IMR-90 (cell line): Measurements from ENCODE around the gene PNISR. TPM values are rescaled to one million over a fixed set of nuclear protein-coding genes. Genes with fewer than 3 reads are reported as not detected.

ENCODE experiments used
- ATAC-seq: fragments of 200-7000 bp; cut with Tn5 transposase; 2 replicates; pipeline ENCODE4 v1.9.1; 2020; ENCODE audit warnings: low read depth, mild to moderate bottlenecking, moderate library complexity
- BruUV-seq: library from RNA; stranded (reverse); fragments of 400-500 nt; replicated peaks from 2 replicates; lab custom pipeline; 2021; lab: Mats Ljungman, UMichigan
- CTCF ChIA-PET: fragments of 300-600 bp; formaldehyde crosslinking; extraction: SDS; loops from one replicate; lab custom pipeline; 2021; ENCODE audit warnings: antibody characterized with exemption; lab: Yijun Ruan, JAX
- POLR2A ChIA-PET: fragments of 300-600 bp; sonication (Branson Sonifier 250); formaldehyde crosslinking; loops from one replicate; lab custom pipeline; 2022; ENCODE audit warnings: antibody characterized with exemption; ENCODE audit not compliant: unreplicated experiment; lab: Charles Lee
- DNase-seq: peaks from one replicate; pipeline ENCODE4 v3.0.0; 2013
- H2AFZ ChIP-seq: replicated peaks from 2 replicates; pipeline ENCODE3; 2013; ENCODE audit warnings: low read length, mild to moderate bottlenecking; ENCODE audit not compliant: poor library complexity
- H2AK5ac ChIP-seq: 2 replicates; pipeline ENCODE4 v1.6.1; 2013; ENCODE audit warnings: low read depth, low read length, inconsistent platforms
- H2AK9ac ChIP-seq: replicated peaks from 2 replicates; pipeline ENCODE3; 2013; ENCODE audit warnings: mild to moderate bottlenecking, low read depth, low read length, moderate library complexity; ENCODE audit not compliant: poor library complexity
- H2BK120ac ChIP-seq: 2 replicates; pipeline ENCODE4 v1.6.1; 2013; ENCODE audit warnings: low read depth, low read length, inconsistent platforms
- H2BK15ac ChIP-seq: 3 replicates; pipeline ENCODE4 v1.6.1; 2013; ENCODE audit warnings: low read depth, low read length, inconsistent platforms
- H2BK20ac ChIP-seq: 2 replicates; pipeline ENCODE4 v1.6.1; 2013; ENCODE audit warnings: low read depth, mild to moderate bottlenecking, inconsistent platforms, low read length, moderate library complexity
- H2BK5ac ChIP-seq: 2 replicates; pipeline ENCODE4 v1.6.1; 2013; ENCODE audit warnings: mild to moderate bottlenecking, low read depth, low read length, inconsistent platforms; ENCODE audit not compliant: poor library complexity, severe bottlenecking
- H3K14ac ChIP-seq: replicated peaks from 2 replicates; pipeline ENCODE4 v1.6.1; 2013; ENCODE audit warnings: low read depth, low read length, inconsistent platforms
- H3K18ac ChIP-seq: 2 replicates; pipeline ENCODE4 v1.6.1; 2013; ENCODE audit warnings: low read depth, low read length, control low read depth
- H3K23ac ChIP-seq: 2 replicates; pipeline ENCODE4 v1.6.1; 2013; ENCODE audit warnings: low read depth, low read length, inconsistent platforms
- H3K27ac ChIP-seq: 2 replicates; pipeline ENCODE4 v1.5.1; 2013; ENCODE audit warnings: mild to moderate bottlenecking, control low read depth, low read length; ENCODE audit not compliant: insufficient read depth
- H3K27me3 ChIP-seq: 2 replicates; pipeline ENCODE4 v1.6.1; 2013; ENCODE audit warnings: low read length; ENCODE audit not compliant: control insufficient read depth, insufficient read depth
- H3K36me3 ChIP-seq: 2 replicates; pipeline ENCODE4 v1.6.1; 2013; ENCODE audit warnings: low read length, mixed read lengths; ENCODE audit not compliant: control insufficient read depth, insufficient read depth
- H3K4ac ChIP-seq: 2 replicates; pipeline ENCODE4 v1.6.1; 2013; ENCODE audit warnings: low read depth, low read length, inconsistent platforms
- H3K4me1 ChIP-seq: 2 replicates; pipeline ENCODE4 v1.6.1; 2013; ENCODE audit warnings: low read length, mixed read lengths; ENCODE audit not compliant: control insufficient read depth, insufficient read depth
- H3K4me2 ChIP-seq: 2 replicates; pipeline ENCODE4 v1.6.1; 2013; ENCODE audit warnings: low read depth, mild to moderate bottlenecking, control low read depth, low read length, moderate library complexity
- H3K4me3 ChIP-seq: 2 replicates; pipeline ENCODE4 v1.5.1; 2013; ENCODE audit warnings: low read depth, mild to moderate bottlenecking, control low read depth, low read length, moderate library complexity; ENCODE audit not compliant: insufficient read depth
- H3K56ac ChIP-seq: 2 replicates; pipeline ENCODE4 v1.6.1; 2013; ENCODE audit warnings: low read length, inconsistent platforms; ENCODE audit not compliant: insufficient read depth; ENCODE audit errors: extremely low read depth
- H3K79me1 ChIP-seq, 2 experiments: 2 replicates each; pipeline ENCODE4 v1.6.1; 2013; ENCODE audit warnings: low read length in 2 of 2, inconsistent platforms in 1 of 2, low read depth in 1 of 2
- H3K9ac ChIP-seq: 2 replicates; pipeline ENCODE4 v1.6.1; 2013; ENCODE audit warnings: low read depth, low read length, control low read depth
- H3K9me1 ChIP-seq: 2 replicates; pipeline ENCODE4 v1.6.1; 2013; ENCODE audit warnings: low read length, inconsistent platforms; ENCODE audit not compliant: insufficient read depth
- H3K9me3 ChIP-seq: 2 replicates; pipeline ENCODE4 v1.6.1; 2013; ENCODE audit warnings: low read length; ENCODE audit not compliant: control insufficient read depth, insufficient read depth
- H4K20me1 ChIP-seq: 2 replicates; pipeline ENCODE4 v1.6.1; 2013; ENCODE audit warnings: low read length, inconsistent platforms; ENCODE audit not compliant: insufficient read depth
- H4K5ac ChIP-seq: 2 replicates; pipeline ENCODE4 v1.6.1; 2013; ENCODE audit warnings: mild to moderate bottlenecking, low read depth, low read length, control low read depth
- H4K8ac ChIP-seq, 2 experiments: 2 replicates each; pipeline ENCODE4 v1.6.1; 2013; ENCODE audit warnings: low read depth in 2 of 2, low read length in 2 of 2, control low read depth in 1 of 2, inconsistent platforms in 1 of 2
- H4K91ac ChIP-seq: 2 replicates; pipeline ENCODE4 v1.6.1; 2013; ENCODE audit warnings: low read depth, low read length, inconsistent platforms; ENCODE audit not compliant: insufficient read depth
- BHLHE40 ChIP-seq: fragments of 150-350 bp; IDR thresholded peaks from 2 replicates; pipeline ENCODE4 v1.6.1; 2016; ENCODE audit warnings: mild to moderate bottlenecking, low read depth, low read length
- CEBPB ChIP-seq: IDR thresholded peaks from 2 replicates; pipeline ENCODE4 v1.6.1; 2012; ENCODE audit warnings: low read depth, low read length, improper control_type of control experiment
- CTCF ChIP-seq: conservative IDR thresholded peaks from 2 replicates; pipeline ENCODE4 v1.5.1; 2012; ENCODE audit warnings: mild to moderate bottlenecking, low read depth, low read length, improper control_type of control experiment
- MXI1 ChIP-seq: IDR thresholded peaks from 2 replicates; pipeline ENCODE4 v1.6.1; 2012; ENCODE audit warnings: low read depth, mild to moderate bottlenecking, low read length, moderate library complexity, borderline replicate concordance
- NFE2L2 ChIP-seq: fragments of 150-350 bp; IDR thresholded peaks from 2 replicates; pipeline ENCODE4 v1.6.1; 2016; ENCODE audit warnings: low read depth, mild to moderate bottlenecking, low read length
- RAD21 ChIP-seq: IDR thresholded peaks from 2 replicates; pipeline ENCODE4 v1.6.1; 2012; ENCODE audit warnings: low read length, improper control_type of control experiment
- RCOR1 ChIP-seq: IDR thresholded peaks from 2 replicates; pipeline ENCODE4 v1.6.1; 2012; ENCODE audit warnings: mild to moderate bottlenecking, low read length, improper control_type of control experiment; ENCODE audit not compliant: insufficient replicate concordance
- SMC3 ChIP-seq: fragments of 150-350 bp; IDR thresholded peaks from 2 replicates; pipeline ENCODE4 v1.6.1; 2016; ENCODE audit warnings: low read depth, mild to moderate bottlenecking, antibody characterized with exemption, low read length, moderate library complexity
- WGBS, 2 experiments: methylation state at CpG; one replicate each; pipeline versions ENCODE4 v1.1.5 to v1.1.7; 2013; ENCODE audit warnings: missing lambda C conversion rate in 2 of 2; ENCODE audit not compliant: insufficient read length in 1 of 2; ENCODE audit errors: extremely low coverage in 2 of 2; 5-methylcytosine and 5-hydroxymethylcytosine counted together
- dilution Hi-C: fragments of 300-500 bp; cut with HindIII; formaldehyde crosslinking; loops from one replicate; pipeline ENCODE4 v1.14.3; 2018; ENCODE audit warnings: low sequenced_read_pairs; ENCODE audit not compliant: unreplicated experiment
- in situ Hi-C: fragments of 300-500 bp; cut with MboI; formaldehyde crosslinking; loops from 3 replicates; pipeline ENCODE4 v1.14.3; 2019; ENCODE audit warnings: low sequenced_read_pairs, inconsistent platforms, mixed read lengths
- intact Hi-C: fragments of 100-400 bp; cut with micrococcal nuclease; formaldehyde crosslinking; loops from 2 replicates; pipeline ENCODE4 v1.10.0; 2022
- polyA plus RNA-seq, 3 experiments: library from polyadenylated mRNA; depleted of rRNA; stranded (reverse); fragments of >200 nt; gene quantifications; 2 replicates each; pipeline ENCODE4 v1.2.3, GENCODE V29; 2012; ENCODE audit warnings: low replicate concordance in 1 of 3
- total RNA-seq: library from RNA; depleted of rRNA; stranded (reverse); fragments of >200 nt; gene quantifications from 2 replicates; pipeline ENCODE4 v1.2.3, GENCODE V29; 2012

Gene PNISR
- total and polyA plus RNA-seq, 2 of the 4 experiments (the other 2 are of a cell fraction): 44.5 to 46.2 TPM

DNA sequence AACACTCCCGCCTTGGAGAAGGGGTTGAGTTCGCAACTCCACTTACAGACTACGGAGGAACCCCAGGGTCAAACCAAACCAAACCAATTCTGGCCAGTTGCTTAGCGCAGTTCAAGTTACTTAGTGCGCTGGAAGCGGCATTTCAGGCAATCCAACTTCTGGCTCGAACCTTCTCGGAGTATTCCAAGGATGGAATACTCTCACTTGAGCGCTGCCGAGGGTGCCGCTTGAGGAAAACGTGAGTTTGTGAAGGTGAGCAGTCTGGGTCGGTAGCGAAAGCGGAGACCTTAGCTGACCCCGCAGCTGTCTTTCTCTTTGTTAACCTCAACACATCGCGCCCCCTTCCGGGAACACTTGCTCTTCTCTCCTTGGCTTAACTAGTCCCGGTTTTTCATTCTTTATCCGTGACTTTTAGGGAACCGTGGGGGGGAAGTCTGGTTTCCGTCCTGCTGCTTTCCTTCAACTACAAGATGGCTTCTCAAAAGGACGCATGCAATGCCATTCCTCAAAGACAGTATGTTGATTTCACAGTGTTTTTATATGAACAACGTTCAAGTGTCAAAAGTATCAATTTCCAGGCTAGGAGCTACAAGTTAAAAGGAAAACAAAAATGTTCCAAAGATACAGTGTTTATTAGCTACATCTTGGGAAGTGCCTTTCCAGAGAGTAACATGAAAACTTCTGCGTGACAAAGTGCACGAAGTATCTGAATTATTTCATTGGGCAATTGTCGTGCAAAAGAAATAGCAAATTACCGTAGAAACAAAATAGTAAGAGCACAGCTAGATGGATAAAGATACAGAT lies 741 bp upstream of the PNISR start:
- in situ Hi-C loops (no loop called here), dilution Hi-C loops (no loop called here), intact Hi-C loops (loop anchor here (1.0 to 5.0 kb wide), 3 partner anchors 92 to 141 kb away; partner anchors contain the start of gene CCNC)
- peak overlapping the region; percentile 91 for H3K4ac ChIP-seq
- peak overlapping the region; percentile 94 for H3K14ac ChIP-seq
- peak overlapping the region; percentile 90 for H2BK5ac ChIP-seq
- ATAC-seq: peak; percentile 66
- no peak for TF ChIP-seq RCOR1
- TF ChIP-seq NFE2L2: no peak
- peak; percentile 30; the same call in 1 of the 2 replicates for TF ChIP-seq MXI1
- peak; percentile 38; the same call in 1 of the 2 replicates for TF ChIP-seq BHLHE40
- TF ChIP-seq SMC3: peak; percentile 24; the same call in 1 of the 2 replicates
- TF ChIP-seq CEBPB: peak; percentile 69; the same call in 1 of the 2 replicates
- TF ChIP-seq CTCF: peak; percentile 54
- peak; percentile 28; the same call in 1 of the 2 replicates for TF ChIP-seq RAD21
- peak overlapping the region; percentile 52 for H3K4me3 ChIP-seq
- peaks cover 42% of the 10 kb centered on the region for H4K20me1 ChIP-seq
- peaks cover 2% of the 10 kb centered on the region for H3K4me1 ChIP-seq
- H2AFZ ChIP-seq: peak overlapping the region; percentile 91
- peak overlapping the region; percentile 95 for H3K9ac ChIP-seq
- peak overlapping the region; percentile 58; the same call in 1 of the 2 replicates for H2BK20ac ChIP-seq
- H2BK15ac ChIP-seq: peak overlapping the region; percentile 66; the same call in 2 of the 3 replicates
- ChIA-PET POLR2A (interaction anchor here (0.6 to 1.0 kb wide), 2 partner anchors 8 to 32 kb away, joined by 3 read pairs; no protein-coding TSS in a partner anchor), CTCF (interaction anchor here (0.6 to 0.9 kb wide), 5 partner anchors 9 to 95 kb away, joined by 3 to 4 read pairs (median 3); no protein-coding TSS in a partner anchor)
- no peaks in the 10 kb centered on the region for H3K9me3 ChIP-seq
- peak overlapping the region; percentile 89 for H3K23ac ChIP-seq
- H2AK9ac ChIP-seq: peak overlapping the region; percentile 63
- H3K36me3 ChIP-seq: no peaks in the 10 kb centered on the region
- H2AK5ac ChIP-seq: peak overlapping the region; percentile 16; the same call in 1 of the 2 replicates
- peaks cover 5 to 37% of the 10 kb centered on the region in 2 experiments for H3K79me1 ChIP-seq
- peak overlapping the region; percentile 96 for H4K5ac ChIP-seq
- no TSS peak for BruUV-seq
- H3K27ac ChIP-seq: peak overlapping the region; percentile 92
- H3K4me2 ChIP-seq: peak overlapping the region; percentile 79
- H3K9me1 ChIP-seq: 0 out of 2 replicates have a peak, but pooled peaks cover 2% of the 10 kb centered on the region
- H4K91ac ChIP-seq: peak overlapping the region; percentile 87
- H4K8ac ChIP-seq: peak overlapping the region; percentile 92 to 93
- peak overlapping the region; percentile 74 for H2BK120ac ChIP-seq
- peak overlapping the region; percentile 95 for H3K18ac ChIP-seq
- peak overlapping the region; percentile 90 for H3K56ac ChIP-seq
- DNase-seq: peak; percentile 89
- WGBS, 2 experiments: 0% methylated on average over 3 of the region's 29 CpGs; no CpG with 5 or more reads in 1 of the 2 experiments
- no peaks in the 10 kb centered on the region for H3K27me3 ChIP-seq
